ENCODE data around the gene NDUFV1.
"Not testable (repeated sequence)": the region's sequence is repeated elsewhere in the genome, so short reads cannot be mapped to it uniquely, and the experiment has no call there.

The NDUFV1 gene

GRCh38 chr11:67600324-67601029 is 6.3 kb upstream of the NDUFV1 start:
- Mint-ChIP-seq H3K4me3 (no peak overlapping the region), H3K27ac (no peak overlapping the region), H3K4me1 (peaks cover under 1% of the 10 kb centered on the region), H3K36me3 (ENCODE audit: low read depth) (no peaks in the 10 kb centered on the region), H3K9me3 (peaks cover 6% of the 10 kb centered on the region), H3K27me3 (ENCODE audit: low read depth) (peaks cover 8% of the 10 kb centered on the region)
- TF ChIP-seq CTCF (IDR thresholded peaks at IDR 0.05; ENCODE audit: unreplicated experiment in 3 of 3): no peak

GRCh38 chr11:67601098-67601497 is 5.6 kb upstream of the NDUFV1 start:
- peaks cover 8% of the 10 kb centered on the region for H3K27me3 Mint-ChIP-seq (ENCODE audit: low read depth)
- no peaks in the 10 kb centered on the region for H3K36me3 Mint-ChIP-seq (ENCODE audit: low read depth)
- peaks cover 6% of the 10 kb centered on the region for H3K9me3 Mint-ChIP-seq
- H3K4me1 Mint-ChIP-seq: peaks cover 6% of the 10 kb centered on the region
- no peak overlapping the region for H3K4me3 Mint-ChIP-seq
- H3K27ac Mint-ChIP-seq: no peak overlapping the region
- TF ChIP-seq CTCF (IDR thresholded peaks at IDR 0.05; ENCODE audit: unreplicated experiment in 3 of 3): no peak

GRCh38 chr11:67604119-67604518 is 2.6 kb upstream of the NDUFV1 start:
- H3K27me3 Mint-ChIP-seq (ENCODE audit: low read depth); H3K36me3 Mint-ChIP-seq (ENCODE audit: low read depth); H3K4me1 Mint-ChIP-seq; H3K27ac Mint-ChIP-seq; H3K9me3 Mint-ChIP-seq: not testable (repeated sequence)
- H3K4me3 Mint-ChIP-seq: peak overlapping the region; percentile 68 to 79 (median 74)

- Mint-ChIP-seq H3K27ac (no peak overlapping the region), H3K4me3 (peak overlapping the region; percentile 68 to 79 (median 74)), H3K9me3 (peaks cover 3% of the 10 kb centered on the region), H3K4me1 (peaks cover 6% of the 10 kb centered on the region), H3K36me3 (ENCODE audit: low read depth) (peaks cover 9% of the 10 kb centered on the region), H3K27me3 (ENCODE audit: low read depth) (peaks cover 8% of the 10 kb centered on the region)
- no peak for TF ChIP-seq CTCF (IDR thresholded peaks at IDR 0.05; ENCODE audit: unreplicated experiment in 3 of 3)
Observed at GRCh38 chr11:67604815-67605214, 1.9 kb upstream of the NDUFV1 start.

GRCh38 chr11:67605231-67606011 is 1.3 kb upstream of the NDUFV1 start:
- peaks cover 6% of the 10 kb centered on the region for H3K4me1 Mint-ChIP-seq
- H3K27me3 Mint-ChIP-seq (ENCODE audit: low read depth): peaks cover 8% of the 10 kb centered on the region
- H3K36me3 Mint-ChIP-seq (ENCODE audit: low read depth): peaks cover 13% of the 10 kb centered on the region
- peak overlapping the region; percentile 78 to 84 (median 84) for H3K4me3 Mint-ChIP-seq
- TF ChIP-seq CTCF (IDR thresholded peaks at IDR 0.05; ENCODE audit: unreplicated experiment in 3 of 3): no peak
- peaks cover 3% of the 10 kb centered on the region for H3K9me3 Mint-ChIP-seq
- H3K27ac Mint-ChIP-seq: peak overlapping the region in 2 of 3 experiments; percentile 16 to 24

GRCh38 chr11:67606093-67606491 is 644 bp upstream of the NDUFV1 start:
- Mint-ChIP-seq H3K36me3 (ENCODE audit: low read depth) (peaks cover 13% of the 10 kb centered on the region), H3K4me3 (peak overlapping the region; percentile 90 to 95 (median 93)), H3K27ac (peak overlapping the region in 2 of 3 experiments; percentile 24 to 36), H3K27me3 (ENCODE audit: low read depth) (peaks cover 8% of the 10 kb centered on the region), H3K4me1 (peaks cover 6% of the 10 kb centered on the region), H3K9me3 (peaks cover 3% of the 10 kb centered on the region)
- no peak for TF ChIP-seq CTCF (IDR thresholded peaks at IDR 0.05; ENCODE audit: unreplicated experiment in 3 of 3)

All from nephron (organoid).